Measurements from ENCODE around the gene MYLK4. TPM values are rescaled to one million over a fixed set of nuclear protein-coding genes. Genes with fewer than 3 reads are reported as not detected.

Gene MYLK4
- total RNA-seq, 4 donors from 2014 or later = 2.4 to 46.7 (median 26.9) TPM

DNA sequence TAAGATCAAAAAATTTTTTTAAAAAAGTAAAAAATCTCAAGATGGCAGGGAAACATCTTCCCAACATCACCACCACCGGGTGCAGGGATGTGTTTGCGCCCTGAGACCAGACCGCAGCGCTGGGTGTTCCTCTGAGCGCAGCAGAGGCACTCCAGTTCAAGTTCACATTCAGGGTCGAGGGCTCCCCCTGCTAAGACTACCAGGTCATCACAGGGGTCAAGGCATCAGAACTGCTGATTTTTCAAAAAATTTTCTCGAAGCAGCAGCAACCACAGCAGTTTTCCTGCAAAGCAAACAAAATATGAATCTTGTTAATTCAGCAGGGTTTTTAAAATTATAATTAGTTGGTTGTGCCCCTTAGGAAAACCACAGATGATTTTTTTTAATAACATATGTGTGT lies 83.1 kb downstream of the MYLK4 start:
- ATAC-seq (no peak), DNase-seq (no peak)
- Histone ChIP-seq H3K27ac (peak overlapping the region in 1 of 4 donors; percentile 75), H3K4me1 (peaks cover 9 to 18% of the 10 kb centered on the region in 2 donors), H3K4me3 (no peak overlapping the region), H3K36me3 (peaks cover 0 to 6% of the 10 kb centered on the region in 2 donors), H3K27me3 (no peaks in the 10 kb centered on the region), H3K9me3 (no peaks in the 10 kb centered on the region)
- intact Hi-C loops (cut with DNase I; ENCODE audit: low total_unique reads) (no loop called here), in situ Hi-C loops (cut with MboI; ENCODE audit: low sequenced_read_pairs in 4 of 4) (no loop called here)
- TF ChIP-seq, protein P1, sequence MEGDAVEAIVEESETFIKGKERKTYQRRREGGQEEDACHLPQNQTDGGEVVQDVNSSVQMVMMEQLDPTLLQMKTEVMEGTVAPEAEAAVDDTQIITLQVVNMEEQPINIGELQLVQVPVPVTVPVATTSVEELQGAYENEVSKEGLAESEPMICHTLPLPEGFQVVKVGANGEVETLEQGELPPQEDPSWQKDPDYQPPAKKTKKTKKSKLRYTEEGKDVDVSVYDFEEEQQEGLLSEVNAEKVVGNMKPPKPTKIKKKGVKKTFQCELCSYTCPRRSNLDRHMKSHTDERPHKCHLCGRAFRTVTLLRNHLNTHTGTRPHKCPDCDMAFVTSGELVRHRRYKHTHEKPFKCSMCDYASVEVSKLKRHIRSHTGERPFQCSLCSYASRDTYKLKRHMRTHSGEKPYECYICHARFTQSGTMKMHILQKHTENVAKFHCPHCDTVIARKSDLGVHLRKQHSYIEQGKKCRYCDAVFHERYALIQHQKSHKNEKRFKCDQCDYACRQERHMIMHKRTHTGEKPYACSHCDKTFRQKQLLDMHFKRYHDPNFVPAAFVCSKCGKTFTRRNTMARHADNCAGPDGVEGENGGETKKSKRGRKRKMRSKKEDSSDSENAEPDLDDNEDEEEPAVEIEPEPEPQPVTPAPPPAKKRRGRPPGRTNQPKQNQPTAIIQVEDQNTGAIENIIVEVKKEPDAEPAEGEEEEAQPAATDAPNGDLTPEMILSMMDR (IDR thresholded peaks at IDR 0.05 in 4 of 5, conservative IDR thresholded peaks at IDR 0.05 in 1 of 5) = no peak
- TF ChIP-seq POLR2A (IDR thresholded peaks at IDR 0.05) = no peak

DNA sequence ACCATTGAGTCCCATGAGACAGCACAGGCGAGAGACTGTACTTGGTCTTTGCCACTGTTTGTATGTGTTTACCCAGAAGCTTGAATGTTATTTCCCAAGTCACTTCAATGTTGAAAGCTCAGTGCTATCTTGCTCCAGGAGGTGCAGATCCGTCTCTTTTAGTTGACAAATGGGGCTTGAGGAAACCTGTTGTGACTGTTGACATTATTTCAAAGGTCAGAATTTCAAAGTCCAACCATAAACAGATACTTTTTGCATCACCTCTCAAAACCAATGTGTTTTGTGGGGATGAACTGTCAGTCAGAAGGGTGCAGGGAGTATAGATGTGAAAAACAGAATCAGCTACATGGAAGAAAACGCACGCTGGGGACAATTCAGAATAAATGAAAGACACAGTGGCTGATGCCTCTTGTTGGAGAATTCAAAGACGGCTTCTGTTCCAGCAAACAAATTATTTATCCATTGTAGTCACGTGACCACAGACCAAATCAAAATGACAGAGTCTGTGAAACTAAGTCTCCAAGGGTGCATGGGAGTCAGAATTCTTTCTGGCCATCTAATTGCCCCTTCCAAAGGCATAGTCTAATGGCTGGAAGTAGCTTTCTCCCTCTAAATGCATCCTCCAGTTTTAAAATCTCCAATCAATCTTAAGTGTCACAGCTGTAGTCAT lies 83.7 kb downstream of the MYLK4 start:
- peaks cover 9 to 18% of the 10 kb centered on the region in 2 donors for H3K4me1 ChIP-seq
- peaks cover 0 to 6% of the 10 kb centered on the region in 2 donors for H3K36me3 ChIP-seq
- in situ Hi-C loops (cut with MboI; ENCODE audit: low sequenced_read_pairs in 4 of 4) (no loop called here), intact Hi-C loops (cut with DNase I; ENCODE audit: low total_unique reads) (no loop called here)
- H3K27me3 ChIP-seq = no peaks in the 10 kb centered on the region
- TF ChIP-seq POLR2A (IDR thresholded peaks at IDR 0.05) = no peak
- TF ChIP-seq, protein P1 (IDR thresholded peaks at IDR 0.05 in 4 of 5, conservative IDR thresholded peaks at IDR 0.05 in 1 of 5) = no peak
- DNase-seq = no peak
- no peak for ATAC-seq
- peak overlapping the region in 3 of 4 donors; percentile 62 to 84 (median 75) for H3K27ac ChIP-seq
- no peaks in the 10 kb centered on the region for H3K9me3 ChIP-seq
- H3K4me3 ChIP-seq = no peak overlapping the region

DNA sequence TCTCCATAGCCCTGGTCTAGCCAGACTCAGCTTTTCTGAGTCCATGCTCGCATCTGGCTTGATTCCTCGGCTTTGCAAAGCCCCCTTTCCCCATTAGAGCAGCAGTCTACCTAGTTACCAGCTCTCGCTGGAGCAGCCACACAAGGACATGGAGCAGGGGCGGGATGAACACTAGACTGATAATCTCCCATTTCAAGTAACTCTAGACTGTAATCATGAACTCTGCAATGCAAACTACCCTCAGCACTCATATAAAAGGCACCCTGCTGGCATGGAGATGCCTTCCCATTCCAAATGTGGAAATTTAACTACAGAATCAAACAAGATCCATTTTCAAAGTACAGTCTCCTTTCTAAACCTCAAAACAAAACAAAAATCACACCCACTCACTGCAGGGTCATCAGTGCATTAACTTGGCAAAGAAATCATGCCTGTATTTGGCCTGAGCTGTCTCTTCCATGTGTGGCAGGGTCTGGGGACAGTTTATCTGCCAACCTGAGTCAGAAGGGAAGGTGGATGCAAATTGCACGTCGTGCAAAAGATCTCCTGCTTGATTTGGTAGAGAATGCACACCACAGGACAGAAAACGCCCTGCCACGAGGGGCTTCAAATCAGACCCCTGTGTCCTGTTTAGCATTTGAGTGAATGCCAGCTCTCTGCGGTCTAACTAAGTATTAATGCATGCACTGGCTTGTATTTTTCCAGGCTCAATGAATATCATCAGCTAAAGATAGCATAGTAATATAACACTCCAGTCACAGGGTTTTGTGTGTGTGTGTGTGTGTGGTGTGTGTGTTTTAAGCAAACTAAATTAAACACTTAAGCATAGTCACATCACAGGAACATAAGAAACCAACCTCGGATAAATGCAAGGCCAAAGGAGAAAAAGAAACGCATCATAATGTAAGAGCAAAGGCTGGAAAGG lies 85.3 kb downstream of the MYLK4 start:
- no peaks in the 10 kb centered on the region for H3K9me3 ChIP-seq
- no peak for TF ChIP-seq POLR2A (IDR thresholded peaks at IDR 0.05)
- TF ChIP-seq, protein P1 (IDR thresholded peaks at IDR 0.05 in 4 of 5, conservative IDR thresholded peaks at IDR 0.05 in 1 of 5) = no peak
- H3K4me1 ChIP-seq = peaks cover 15 to 24% of the 10 kb centered on the region in 2 donors
- intact Hi-C loops (cut with DNase I; ENCODE audit: low total_unique reads) (no loop called here), in situ Hi-C loops (cut with MboI; ENCODE audit: low sequenced_read_pairs in 4 of 4) (no loop called here)
- peak; percentile 83 to 86 for ATAC-seq
- H3K27me3 ChIP-seq = no peaks in the 10 kb centered on the region
- peak overlapping the region; percentile 51 to 84 (median 68) for H3K27ac ChIP-seq
- H3K4me3 ChIP-seq = peak overlapping the region in 2 of 4 donors; percentile 7 to 19
- peaks cover 0 to 6% of the 10 kb centered on the region in 2 donors for H3K36me3 ChIP-seq
- DNase-seq = peak in 1 of 2 donors; percentile 32

DNA sequence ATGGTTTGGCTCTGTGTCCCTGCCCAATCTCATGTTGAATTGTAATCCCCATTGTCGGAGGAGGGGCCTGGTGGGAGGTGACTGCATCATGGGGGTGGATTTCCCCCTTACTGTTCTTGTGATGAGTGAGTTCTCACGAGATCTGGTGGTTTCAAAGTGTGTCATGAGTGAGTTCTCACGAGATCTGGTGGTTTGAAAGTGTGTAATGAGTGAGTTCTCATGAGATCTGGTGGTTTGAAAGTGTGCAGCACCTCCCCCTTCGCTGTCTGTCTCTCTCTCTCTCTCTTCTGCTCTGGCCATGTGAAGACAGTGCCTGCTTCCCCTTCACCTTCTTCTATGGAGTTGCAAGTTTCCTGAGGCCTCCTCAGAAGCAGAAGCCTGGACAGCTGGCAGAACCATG lies 87.6 kb downstream of the MYLK4 start:
- H3K27ac ChIP-seq = no peak overlapping the region
- no peak for TF ChIP-seq POLR2A (IDR thresholded peaks at IDR 0.05)
- TF ChIP-seq, protein P1 (IDR thresholded peaks at IDR 0.05 in 4 of 5, conservative IDR thresholded peaks at IDR 0.05 in 1 of 5) = no peak

More for the DNA sequence above, 87.6 kb downstream of the MYLK4 start:
- in situ Hi-C loops (cut with MboI; ENCODE audit: low sequenced_read_pairs in 4 of 4) = no loop called here
- Histone ChIP-seq H3K27me3 (no peaks in the 10 kb centered on the region), H3K9me3 (no peaks in the 10 kb centered on the region), H3K4me3 (no peak overlapping the region), H3K36me3 (no peaks in the 10 kb centered on the region), H3K4me1 (peaks cover 15 to 24% of the 10 kb centered on the region in 2 donors)
- intact Hi-C loops (cut with DNase I; ENCODE audit: low total_unique reads) = no loop called here
- ATAC-seq (no peak), DNase-seq (no peak)

All from gastrocnemius medialis (tissue), 4 donors.